H1 (cell line): ENCODE results near the gene FAM221B. TPM values are rescaled to one million over a fixed set of nuclear protein-coding genes. Genes with fewer than 3 reads are reported as not detected.

ENCODE experiments used
- CTCF ChIA-PET: fragments of 300-600 bp; sonication (Branson Sonifier 250); formaldehyde crosslinking; loops from one replicate; lab custom pipeline; 2021; ENCODE audit not compliant: partially characterized antibody; lab: Charles Lee
- POLR2A ChIA-PET: fragments of 300-600 bp; sonication (Branson Sonifier 250); formaldehyde crosslinking; loops from one replicate; lab custom pipeline; 2021; ENCODE audit warnings: inconsistent platforms; ENCODE audit not compliant: partially characterized antibody; lab: Charles Lee
- DNase-seq, 2 experiments: peaks; one replicate each; pipeline versions ENCODE4 v3.0.0 to v3.0.0-alpha.2; 2010 to 2022; ENCODE audit warnings: low spot score in 2 of 2, low read depth in 1 of 2, mixed read lengths in 1 of 2
- FAIRE-seq: peaks from 2 replicates; lab custom pipeline; 2011; peaks lifted over from hg19 to GRCh38; lab: Jason Lieb, UNC
- H2AFZ ChIP-seq: 2 replicates; pipeline ENCODE4 v1.8.1; 2012; ENCODE audit warnings: low read length, inconsistent platforms
- H2AK5ac ChIP-seq: 2 replicates; pipeline ENCODE4 v1.6.1; 2013; ENCODE audit warnings: low read depth, low read length
- H2BK120ac ChIP-seq: replicated peaks from 2 replicates; pipeline ENCODE3; 2013; ENCODE audit warnings: low read depth, low read length, inconsistent platforms
- H2BK12ac ChIP-seq: 2 replicates; pipeline ENCODE4 v1.6.1; 2013; ENCODE audit warnings: low read depth, low read length
- H2BK15ac ChIP-seq: 2 replicates; pipeline ENCODE4 v1.6.1; 2013; ENCODE audit warnings: low read length
- H2BK20ac ChIP-seq: 2 replicates; pipeline ENCODE4 v1.6.1; 2013; ENCODE audit warnings: low read length
- H2BK5ac ChIP-seq: 2 replicates; pipeline ENCODE4 v1.6.1; 2013; ENCODE audit warnings: low read depth, low read length
- H3K14ac ChIP-seq: 2 replicates; pipeline ENCODE4 v1.6.1; 2013; ENCODE audit warnings: inconsistent platforms; ENCODE audit not compliant: insufficient read length
- H3K18ac ChIP-seq: 2 replicates; pipeline ENCODE4 v1.6.1; 2013; ENCODE audit warnings: low read length; ENCODE audit errors: extremely low read depth
- H3K23ac ChIP-seq: 2 replicates; pipeline ENCODE4 v1.6.1; 2013; ENCODE audit warnings: inconsistent platforms; ENCODE audit not compliant: insufficient read length
- H3K23me2 ChIP-seq: 2 replicates; pipeline ENCODE4 v1.6.1; 2013; ENCODE audit warnings: low read depth, low read length
- H3K27ac ChIP-seq: 2 replicates; pipeline ENCODE4 v1.6.1; 2011; ENCODE audit warnings: low read depth, low read length, inconsistent platforms
- H3K27me3 ChIP-seq, 4 experiments: replicated peaks in 1 of 4; 1 replicate in 1 of 4; 2 replicates in 3 of 4; pipeline versions ENCODE4 v1.6.1 to v1.8.1; 2011 to 2013; ENCODE audit warnings: low read length in 3 of 4, mild to moderate bottlenecking in 3 of 4, inconsistent platforms in 2 of 4, mixed read lengths in 2 of 4, moderate library complexity in 1 of 4; ENCODE audit not compliant: control insufficient read depth in 3 of 4, insufficient read depth in 3 of 4; ENCODE audit errors: extremely low read depth in 1 of 4
- H3K36me3 ChIP-seq, 4 experiments: 2 replicates each; pipeline versions ENCODE4 v1.6.1 to v1.8.1; 2011 to 2013; ENCODE audit warnings: mild to moderate bottlenecking in 4 of 4, low read length in 3 of 4, moderate library complexity in 2 of 4, control low read depth in 1 of 4, inconsistent platforms in 1 of 4; ENCODE audit not compliant: insufficient read depth in 4 of 4, control insufficient read depth in 2 of 4
- H3K4ac ChIP-seq: replicated peaks from 2 replicates; pipeline ENCODE3; 2013; ENCODE audit warnings: low read length, low read depth, mixed read lengths, inconsistent platforms; ENCODE audit not compliant: insufficient read length
- H3K4me1 ChIP-seq, 4 experiments: replicated peaks in 1 of 4; 1 replicate in 1 of 4; 2 replicates in 3 of 4; pipeline versions ENCODE4 v1.6.1 to v1.8.1; 2011 to 2013; ENCODE audit warnings: low read length in 3 of 4, inconsistent platforms in 2 of 4, mixed read lengths in 1 of 4; ENCODE audit not compliant: insufficient read depth in 4 of 4, control insufficient read depth in 3 of 4
- H3K4me2 ChIP-seq, 2 experiments: 2 replicates each; pipeline versions ENCODE4 v1.6.1 to v1.8.1; 2011 to 2013; ENCODE audit warnings: low read depth in 2 of 2, low read length in 2 of 2, control low read depth in 1 of 2, inconsistent platforms in 1 of 2, mild to moderate bottlenecking in 1 of 2; ENCODE audit not compliant: insufficient read depth in 1 of 2
- H3K4me3 ChIP-seq, 4 experiments: fragments of 200-600, 300-600 bp in 1 of 4; sonication (generic), shearing (Covaris generic), sonication (Bioruptor Twin) in 1 of 4; 2 replicates each; pipeline versions ENCODE4 v1.5.1 to v1.8.1; 2011 to 2016; ENCODE audit warnings: low read length in 4 of 4, low read depth in 3 of 4, control low read depth in 2 of 4, inconsistent platforms in 2 of 4, mild to moderate bottlenecking in 2 of 4, mixed read lengths in 1 of 4, moderate library complexity in 1 of 4; ENCODE audit not compliant: insufficient read depth in 2 of 4; ENCODE audit errors: extremely low read depth in 1 of 4
- H3K56ac ChIP-seq: replicated peaks from 2 replicates; pipeline ENCODE3; 2013; ENCODE audit warnings: low read depth, mild to moderate bottlenecking, mixed read lengths, low read length, inconsistent platforms; ENCODE audit not compliant: insufficient read length
- H3K79me1 ChIP-seq: 2 replicates; pipeline ENCODE4 v1.6.1; 2013; ENCODE audit warnings: low read depth, low read length, control low read depth
- H3K79me2 ChIP-seq, 2 experiments: 2 replicates each; pipeline versions ENCODE4 v1.6.1 to v1.8.1; 2012 to 2013; ENCODE audit warnings: low read length in 2 of 2, mild to moderate bottlenecking in 2 of 2, inconsistent platforms in 1 of 2; ENCODE audit not compliant: insufficient read depth in 2 of 2, control insufficient read depth in 1 of 2
- H3K9ac ChIP-seq, 4 experiments: replicated peaks in 1 of 4; 1 replicate in 1 of 4; 2 replicates in 3 of 4; pipeline versions ENCODE4 v1.6.1 to v1.8.1; 2011 to 2013; ENCODE audit warnings: low read depth in 3 of 4, low read length in 3 of 4, control low read depth in 2 of 4, mild to moderate bottlenecking in 2 of 4, moderate library complexity in 2 of 4, inconsistent platforms in 1 of 4; ENCODE audit errors: extremely low read depth in 1 of 4
- H3K9me3 ChIP-seq, 2 experiments: 2 replicates each; pipeline versions ENCODE4 v1.6.1 to v1.8.1; 2012 to 2013; ENCODE audit warnings: mild to moderate bottlenecking in 2 of 2, moderate library complexity in 2 of 2, control low read depth in 1 of 2, inconsistent platforms in 1 of 2, low read depth in 1 of 2, low read length in 1 of 2, mixed read lengths in 1 of 2; ENCODE audit not compliant: insufficient read depth in 2 of 2
- H4K20me1 ChIP-seq, 2 experiments: replicated peaks in 1 of 2; 2 replicates each; pipeline versions ENCODE3 to v1.8.1; 2011 to 2013; ENCODE audit warnings: inconsistent platforms in 2 of 2, low read length in 2 of 2, mild to moderate bottlenecking in 1 of 2; ENCODE audit not compliant: insufficient read depth in 2 of 2, control insufficient read depth in 1 of 2
- H4K5ac ChIP-seq: 2 replicates; pipeline ENCODE4 v1.6.1; 2013; ENCODE audit warnings: low read length, low read depth, mixed read lengths, inconsistent platforms; ENCODE audit not compliant: insufficient read length
- H4K8ac ChIP-seq: 2 replicates; pipeline ENCODE4 v1.8.0; 2013; ENCODE audit warnings: mild to moderate bottlenecking, moderate library complexity, low read length, inconsistent platforms; ENCODE audit not compliant: insufficient read depth; ENCODE audit errors: extremely low read depth
- H4K91ac ChIP-seq: replicated peaks from 2 replicates; pipeline ENCODE3; 2013; ENCODE audit warnings: low read length, mixed read lengths, inconsistent platforms; ENCODE audit not compliant: insufficient read length
- ASH2L ChIP-seq: fragments of 200-600, 300-600 bp; sonication (generic); IDR thresholded peaks from one replicate; pipeline ENCODE4 v1.7.1; 2017; ENCODE audit warnings: low read length
- ATF2 ChIP-seq: IDR thresholded peaks from 2 replicates; pipeline ENCODE4 v1.6.1; 2012; ENCODE audit warnings: low read length, inconsistent platforms
- CBX5 ChIP-seq: fragments of 300-800, 300-1000 bp; sonication (generic); IDR thresholded peaks from 2 replicates; pipeline ENCODE4 v1.7.1; 2016; ENCODE audit warnings: antibody characterized with exemption, low read length, low read depth
- CBX8 ChIP-seq: fragments of 300-800, 300-1000 bp; sonication (generic); IDR thresholded peaks from 2 replicates; pipeline ENCODE4 v1.7.1; 2016; ENCODE audit warnings: low read depth, low read length, borderline replicate concordance
- CHD1 ChIP-seq: IDR thresholded peaks from 2 replicates; pipeline ENCODE4 v1.6.1; 2012; ENCODE audit warnings: low read depth, low read length, improper control_type of control experiment
- EGR1 ChIP-seq: IDR thresholded peaks from 2 replicates; pipeline ENCODE4 v1.6.1; 2011; ENCODE audit warnings: low read depth, low read length, borderline replicate concordance
- JUND ChIP-seq: IDR thresholded peaks from 2 replicates; pipeline ENCODE4 v1.6.1; 2011; ENCODE audit warnings: mild to moderate bottlenecking, improper control_type of control experiment, low read length
- KDM5A ChIP-seq: fragments of 200-600 bp; IDR thresholded peaks from 2 replicates; pipeline ENCODE4 v1.7.1; 2012; ENCODE audit warnings: mild to moderate bottlenecking, low read length, inconsistent platforms, mixed read lengths
- RBBP5 ChIP-seq: IDR thresholded peaks from 2 replicates; pipeline ENCODE4 v1.7.1; 2012; ENCODE audit warnings: low read depth, mild to moderate bottlenecking, inconsistent platforms, low read length, moderate library complexity, borderline replicate concordance
- SIRT6 ChIP-seq: IDR thresholded peaks from one replicate; pipeline ENCODE4 v1.7.1; 2012; ENCODE audit warnings: low read length, inconsistent platforms
- SIX5 ChIP-seq: IDR thresholded peaks from 2 replicates; pipeline ENCODE4 v1.6.1; 2011; ENCODE audit warnings: mild to moderate bottlenecking, low read depth, low read length
- SP2 ChIP-seq: IDR thresholded peaks from 2 replicates; pipeline ENCODE4 v1.6.1; 2012; ENCODE audit warnings: mild to moderate bottlenecking, low read length, inconsistent platforms
- USF2 ChIP-seq: IDR thresholded peaks from 2 replicates; pipeline ENCODE4 v1.6.1; 2011; ENCODE audit warnings: low read length, improper control_type of control experiment
- ZNF274 ChIP-seq: IDR thresholded peaks from 2 replicates; pipeline ENCODE4 v1.7.0; 2012; ENCODE audit warnings: low read length, borderline replicate concordance; ENCODE audit errors: extremely low read depth
- polyA plus RNA-seq, 7 experiments: library from polyadenylated mRNA; depleted of rRNA in 3 of 7; stranded (reverse) in 5 of 7; unstranded in 2 of 7; fragments of >200 nt in 5 of 7; fragments of 200-250 nt in 2 of 7; gene quantifications; 1 replicate in 5 of 7; 2 replicates in 1 of 7; 4 replicates in 1 of 7; pipeline versions ENCODE4 v1.2.1 to v1.2.3, GENCODE V29; 2011 to 2013; ENCODE audit warnings: missing spikeins in 2 of 7, mixed read lengths in 2 of 7
- total RNA-seq: library from RNA; stranded (reverse); fragmentation: NEBNext Ultra II Directional; extraction: Animal tissue kit (Norgen Biotek cat#: 25700); gene quantifications from 2 replicates; pipeline ENCODE4 v1.2.1, GENCODE V29; 2021

Gene FAM221B
- total and polyA plus RNA-seq, 2 of the 8 experiments (the other 6 are each of a cell fraction or from before 2014, with no cell fraction given) = not detected

- no peaks in the 10 kb centered on the region for H3K23me2 ChIP-seq
- H3K4me3 ChIP-seq = no peak overlapping the region
- no peak overlapping the region for H3K18ac ChIP-seq
- no peak overlapping the region for H4K5ac ChIP-seq
- no peak overlapping the region for H2BK12ac ChIP-seq
- H2BK120ac ChIP-seq = no peak overlapping the region
- CTCF ChIA-PET = interaction anchor here (0.7 kb wide), 1 partner anchor 56 kb away, joined by 3 read pairs; no protein-coding TSS in a partner anchor
- H2AFZ ChIP-seq = no peak overlapping the region
- H4K20me1 ChIP-seq = no peaks in the 10 kb centered on the region
- H3K14ac ChIP-seq = no peak overlapping the region
- no peak overlapping the region for H2BK20ac ChIP-seq
- no peak overlapping the region for H4K8ac ChIP-seq
- H2BK5ac ChIP-seq = no peak overlapping the region
- H3K79me1 ChIP-seq = no peaks in the 10 kb centered on the region
- POLR2A ChIA-PET = interaction anchor here (0.7 kb wide), 1 partner anchor 43 kb away, joined by 4 read pairs; no protein-coding TSS in a partner anchor
- FAIRE-seq (no peak), DNase-seq (no peak)
- no peak overlapping the region for H3K56ac ChIP-seq
- no peaks in the 10 kb centered on the region for H3K36me3 ChIP-seq
- no peak overlapping the region for H3K23ac ChIP-seq
- H3K4me1 ChIP-seq = no peaks in the 10 kb centered on the region
- no peak overlapping the region for H3K27ac ChIP-seq
- no peaks in the 10 kb centered on the region for H3K27me3 ChIP-seq
- H3K4me2 ChIP-seq = no peak overlapping the region
- no peaks in the 10 kb centered on the region for H3K79me2 ChIP-seq
- H3K4ac ChIP-seq = no peak overlapping the region
- no peaks in the 10 kb centered on the region for H3K9me3 ChIP-seq
- no peak overlapping the region for H2AK5ac ChIP-seq
- H2BK15ac ChIP-seq = no peak overlapping the region
- no peak overlapping the region for H3K9ac ChIP-seq
- H4K91ac ChIP-seq = no peak overlapping the region
- TF ChIP-seq EGR1 (no peak), JUND (no peak), ATF2 (no peak), ZNF274 (no peak), CBX5 (no peak), SP2 (no peak), RBBP5 (no peak), CHD1 (no peak), USF2 (no peak), CBX8 (no peak), SIX5 (no peak), ASH2L (no peak), SIRT6 (no peak), KDM5A (no peak)
These were observed 45.1 kb downstream of the FAM221B start for GRCh38 chr9:35783418-35783817.
